Panc1 (cell line): Measurements from ENCODE around the gene PLS3.

Source experiments
- POLR2AphosphoS5 ChIP-seq: IDR thresholded peaks from 2 replicates; pipeline ENCODE4 v1.6.1; 2012; ENCODE audit warnings: mild to moderate bottlenecking, low read depth, low read length, moderate library complexity
- TCF7L2 ChIP-seq: IDR thresholded peaks from 2 replicates; pipeline ENCODE4 v1.6.1; 2011; ENCODE audit warnings: mild to moderate bottlenecking, low read depth, low read length, inconsistent platforms
- TF ChIP-seq, protein P1 (sequence below): fragments of 450-650 bp; IDR thresholded peaks from 2 replicates; pipeline ENCODE4 v1.5.1; 2017; ENCODE audit warnings: mild to moderate bottlenecking
- TF ChIP-seq, protein P2 (sequence below), 2 experiments: IDR thresholded peaks; 2 replicates each; pipeline ENCODE4 v1.6.1; 2011 to 2012; ENCODE audit warnings: low read depth in 2 of 2, control low read depth in 1 of 2, low read length in 1 of 2, mild to moderate bottlenecking in 1 of 2, moderate library complexity in 1 of 2; ENCODE audit not compliant: insufficient read depth in 1 of 2

DNA sequence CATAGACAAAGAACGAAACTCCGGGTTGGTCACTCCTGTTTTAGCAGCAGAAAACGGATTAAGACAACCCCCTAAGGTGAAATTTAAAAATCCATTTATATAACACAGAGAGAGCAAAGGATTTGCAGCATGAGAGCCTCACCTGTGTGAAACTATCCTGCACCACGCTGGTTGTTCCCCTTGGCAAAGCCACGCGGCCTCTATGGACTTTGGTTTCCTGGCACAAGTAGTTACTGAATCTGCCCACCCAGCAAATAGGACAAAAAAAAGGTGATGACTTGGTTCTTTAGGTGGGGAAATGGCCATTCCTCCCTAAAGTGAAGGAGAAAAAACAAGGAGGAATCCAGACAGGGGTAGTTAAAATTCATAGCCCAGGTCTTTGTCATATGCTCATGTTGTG, 133.1 kb downstream of the PLS3 start:
- TF ChIP-seq, protein P1, sequence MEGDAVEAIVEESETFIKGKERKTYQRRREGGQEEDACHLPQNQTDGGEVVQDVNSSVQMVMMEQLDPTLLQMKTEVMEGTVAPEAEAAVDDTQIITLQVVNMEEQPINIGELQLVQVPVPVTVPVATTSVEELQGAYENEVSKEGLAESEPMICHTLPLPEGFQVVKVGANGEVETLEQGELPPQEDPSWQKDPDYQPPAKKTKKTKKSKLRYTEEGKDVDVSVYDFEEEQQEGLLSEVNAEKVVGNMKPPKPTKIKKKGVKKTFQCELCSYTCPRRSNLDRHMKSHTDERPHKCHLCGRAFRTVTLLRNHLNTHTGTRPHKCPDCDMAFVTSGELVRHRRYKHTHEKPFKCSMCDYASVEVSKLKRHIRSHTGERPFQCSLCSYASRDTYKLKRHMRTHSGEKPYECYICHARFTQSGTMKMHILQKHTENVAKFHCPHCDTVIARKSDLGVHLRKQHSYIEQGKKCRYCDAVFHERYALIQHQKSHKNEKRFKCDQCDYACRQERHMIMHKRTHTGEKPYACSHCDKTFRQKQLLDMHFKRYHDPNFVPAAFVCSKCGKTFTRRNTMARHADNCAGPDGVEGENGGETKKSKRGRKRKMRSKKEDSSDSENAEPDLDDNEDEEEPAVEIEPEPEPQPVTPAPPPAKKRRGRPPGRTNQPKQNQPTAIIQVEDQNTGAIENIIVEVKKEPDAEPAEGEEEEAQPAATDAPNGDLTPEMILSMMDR = no peak
- TF ChIP-seq, protein P2, sequence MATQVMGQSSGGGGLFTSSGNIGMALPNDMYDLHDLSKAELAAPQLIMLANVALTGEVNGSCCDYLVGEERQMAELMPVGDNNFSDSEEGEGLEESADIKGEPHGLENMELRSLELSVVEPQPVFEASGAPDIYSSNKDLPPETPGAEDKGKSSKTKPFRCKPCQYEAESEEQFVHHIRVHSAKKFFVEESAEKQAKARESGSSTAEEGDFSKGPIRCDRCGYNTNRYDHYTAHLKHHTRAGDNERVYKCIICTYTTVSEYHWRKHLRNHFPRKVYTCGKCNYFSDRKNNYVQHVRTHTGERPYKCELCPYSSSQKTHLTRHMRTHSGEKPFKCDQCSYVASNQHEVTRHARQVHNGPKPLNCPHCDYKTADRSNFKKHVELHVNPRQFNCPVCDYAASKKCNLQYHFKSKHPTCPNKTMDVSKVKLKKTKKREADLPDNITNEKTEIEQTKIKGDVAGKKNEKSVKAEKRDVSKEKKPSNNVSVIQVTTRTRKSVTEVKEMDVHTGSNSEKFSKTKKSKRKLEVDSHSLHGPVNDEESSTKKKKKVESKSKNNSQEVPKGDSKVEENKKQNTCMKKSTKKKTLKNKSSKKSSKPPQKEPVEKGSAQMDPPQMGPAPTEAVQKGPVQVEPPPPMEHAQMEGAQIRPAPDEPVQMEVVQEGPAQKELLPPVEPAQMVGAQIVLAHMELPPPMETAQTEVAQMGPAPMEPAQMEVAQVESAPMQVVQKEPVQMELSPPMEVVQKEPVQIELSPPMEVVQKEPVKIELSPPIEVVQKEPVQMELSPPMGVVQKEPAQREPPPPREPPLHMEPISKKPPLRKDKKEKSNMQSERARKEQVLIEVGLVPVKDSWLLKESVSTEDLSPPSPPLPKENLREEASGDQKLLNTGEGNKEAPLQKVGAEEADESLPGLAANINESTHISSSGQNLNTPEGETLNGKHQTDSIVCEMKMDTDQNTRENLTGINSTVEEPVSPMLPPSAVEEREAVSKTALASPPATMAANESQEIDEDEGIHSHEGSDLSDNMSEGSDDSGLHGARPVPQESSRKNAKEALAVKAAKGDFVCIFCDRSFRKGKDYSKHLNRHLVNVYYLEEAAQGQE (IDR thresholded peaks at IDR 0.05; ENCODE audit: insufficient read depth in 1 of 2, low read depth in 2 of 2, low read length in 1 of 2) = no peak
- no peak for TF ChIP-seq POLR2AphosphoS5
- TF ChIP-seq TCF7L2 = no peak
